ENCODE data around the gene IFNAR1.

Gene IFNAR1

DNA sequence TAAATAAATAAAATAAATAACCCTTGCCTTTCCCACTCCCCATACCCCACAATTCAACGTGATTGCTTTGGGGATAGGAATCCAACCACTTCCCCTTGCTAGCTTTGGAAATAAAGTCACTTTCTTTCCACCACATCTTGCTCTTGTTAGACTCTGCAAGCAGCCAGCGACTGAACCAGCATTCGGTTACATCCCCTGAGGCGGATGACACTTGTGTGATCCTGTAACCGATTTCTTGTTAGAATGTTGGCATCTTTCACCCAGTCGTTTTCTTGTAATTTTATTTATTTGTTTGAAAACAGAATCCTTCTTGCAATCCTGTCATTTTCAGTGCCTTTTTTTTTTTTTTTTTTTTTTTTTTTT, 76.8 kb downstream of the IFNAR1 start:
- DNase-seq = no peak

DNA sequence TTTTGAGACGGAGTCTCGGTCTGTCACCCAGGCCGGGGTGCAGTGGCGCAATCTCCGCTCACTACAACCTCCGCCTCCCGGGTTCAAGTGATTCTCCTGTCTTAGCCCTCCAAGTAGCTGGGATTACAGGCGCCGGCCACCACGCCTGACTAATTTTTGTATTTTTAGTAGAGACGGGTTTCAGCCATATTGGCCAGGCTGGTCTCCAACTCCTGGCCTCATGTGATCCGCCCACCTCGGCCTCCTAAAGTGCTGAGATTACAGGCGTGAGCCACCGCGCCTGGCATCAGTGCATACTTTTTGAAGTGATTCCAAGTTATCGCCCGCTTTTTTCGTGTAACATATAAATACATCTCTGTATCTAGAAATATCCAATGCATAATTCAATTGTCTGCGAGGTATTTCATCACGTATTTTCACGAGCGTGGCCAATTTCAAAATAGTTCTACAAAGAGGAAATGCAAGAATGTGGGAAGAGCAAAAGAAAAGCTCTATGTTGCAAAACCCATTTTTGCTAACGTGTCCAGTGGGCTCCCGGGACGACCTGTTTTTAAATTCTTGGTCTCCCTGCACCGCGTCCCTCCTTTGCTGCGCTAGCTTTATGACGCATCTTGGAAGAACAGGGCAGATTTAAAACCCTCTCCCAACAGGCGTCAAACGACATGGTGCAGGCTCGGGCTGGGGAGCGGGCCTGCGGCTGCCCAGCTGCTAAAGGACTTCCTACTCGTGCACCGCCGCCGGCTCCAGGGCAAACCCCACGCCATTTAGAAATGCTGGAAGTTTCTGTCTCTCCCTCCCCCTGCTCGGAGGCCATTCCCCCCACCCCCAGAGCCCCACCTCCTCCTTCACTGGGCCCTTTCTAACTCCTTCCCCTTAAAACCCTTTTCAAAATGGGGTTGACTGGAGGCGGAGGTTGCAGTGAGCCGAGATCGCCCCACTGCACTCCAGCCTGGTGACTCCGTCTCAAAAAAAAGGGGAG, 77.5 kb downstream of the IFNAR1 start:
- DNase-seq = peak in 42 of 56 donors; percentile 8 to 64 (median 31)

- peak in 22 of 56 donors; percentile 15 to 65 (median 40) for DNase-seq
These were observed 78.5 kb downstream of the IFNAR1 start, which contains the start of gene IFNGR2 for GRCh38 chr21:33403128-33403785. TSS of gene IFNGR2 (plus strand) at chr21:33403413. CDS start at chr21:33403544, 131 bp downstream.

DNA sequence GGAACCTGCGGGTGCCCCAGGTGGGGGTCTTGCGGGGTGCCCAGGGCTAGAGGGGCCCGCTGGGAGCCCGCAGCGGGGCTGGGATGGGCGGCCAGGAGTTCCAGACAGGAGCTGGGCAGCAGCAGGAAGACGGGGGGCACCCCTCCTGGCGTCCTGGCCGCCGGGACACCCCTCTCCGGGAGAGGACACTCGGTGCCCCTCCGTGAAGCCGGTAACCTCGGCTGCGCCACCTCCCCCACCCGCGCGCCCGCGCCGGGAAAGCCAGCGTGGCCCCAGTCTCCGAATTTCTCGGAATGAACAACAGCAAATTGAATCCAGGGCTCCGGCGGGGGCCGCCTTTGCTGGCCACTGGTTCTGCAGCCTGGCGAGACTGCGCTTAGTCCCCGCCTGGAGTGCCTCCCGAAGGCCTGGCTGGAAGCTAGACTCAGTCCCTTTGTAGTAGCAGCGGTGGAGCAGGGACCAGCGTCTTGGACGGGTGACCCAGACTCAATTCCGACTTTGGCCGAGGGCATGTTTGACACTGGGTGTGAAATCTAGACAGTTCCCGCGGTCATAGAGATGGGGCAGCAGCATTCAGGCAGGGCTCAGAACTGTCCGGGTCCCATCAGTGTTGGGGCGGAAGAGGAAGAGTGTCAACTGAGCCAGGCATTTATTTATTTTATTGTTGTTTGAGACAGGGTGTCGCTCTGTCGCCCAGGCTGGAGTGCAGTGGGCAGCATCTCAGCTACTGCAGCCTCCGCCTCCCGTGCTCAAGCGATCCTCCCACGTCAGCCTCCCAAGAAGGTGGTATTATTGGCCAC, 79.2 kb downstream of the IFNAR1 start:
- peak in 48 of 56 donors; percentile 13 to 73 (median 42) for DNase-seq

DNA sequence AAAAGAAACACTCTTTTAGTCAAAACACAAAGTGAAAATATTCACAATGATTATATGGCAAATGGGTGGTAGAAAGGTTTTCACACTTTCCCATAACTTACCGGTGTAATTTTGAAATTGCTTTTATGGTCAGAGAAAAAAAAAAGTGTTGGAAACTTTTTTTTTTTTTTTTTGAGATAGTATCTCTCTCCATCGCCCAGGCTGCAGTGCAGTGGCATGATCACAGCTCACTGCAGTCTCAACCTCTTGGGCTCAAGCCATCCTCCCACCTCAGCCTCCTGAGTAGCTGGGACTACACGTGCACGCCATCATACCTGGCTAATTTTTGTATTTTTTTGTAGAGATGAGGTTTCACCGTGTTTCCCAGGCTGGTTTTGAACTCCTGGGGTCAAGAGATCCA, 81.7 kb downstream of the IFNAR1 start:
- no peak for DNase-seq

All from nucleus accumbens (tissue), 56 donors.